GM19463 (cell line): Measurements from ENCODE around the gene NSUN3.

Experiments
- ATAC-seq: cut with Tn5 transposase; IDR thresholded peaks from one replicate; pipeline ENCODE4 v1.9.1; 2021; ENCODE audit warnings: mild to moderate bottlenecking, moderate library complexity; ENCODE audit not compliant: unreplicated experiment

Gene NSUN3

GRCh38 chr3:94176988-94177745 is 114.3 kb downstream of the NSUN3 start:
- ATAC-seq, result no peak
